CD4-positive, CD25-positive, alpha-beta regulatory T cell (primary cell): ENCODE results near the gene SCUBE1. TPM values are rescaled to one million over a fixed set of nuclear protein-coding genes. Genes with fewer than 3 reads are reported as not detected.
A peak's percentile ranks its signal among the peaks of the same experiment; 100 is the strongest.

ENCODE experiments used
- ATAC-seq, 2 donors: fragments of 150-1000 bp; cut with Tn5 transposase; one replicate each; pipeline ENCODE4 v1.10.0; 2021; ENCODE audit warnings: low read depth in 2 of 2, moderate number of reproducible peaks in 2 of 2, moderate library complexity in 1 of 2
- DNase-seq, 3 donors: peaks; one replicate each; pipeline versions ENCODE4 v3.0.0 to v3.0.0-alpha.2; 2012 to 2022; ENCODE audit warnings: mixed read lengths in 1 of 3
- H3K27ac ChIP-seq: one replicate; pipeline ENCODE4 v1.7.0; 2013; ENCODE audit warnings: mild to moderate bottlenecking, low read length; ENCODE audit not compliant: insufficient read depth, poor library complexity, severe bottlenecking
- H3K27me3 ChIP-seq: one replicate; pipeline ENCODE4 v1.7.0; 2013; ENCODE audit warnings: low read length; ENCODE audit not compliant: control insufficient read depth, insufficient read depth
- H3K36me3 ChIP-seq: one replicate; pipeline ENCODE4 v1.7.0; 2013; ENCODE audit warnings: mild to moderate bottlenecking, low read length, moderate library complexity; ENCODE audit not compliant: control insufficient read depth, insufficient read depth
- H3K4me1 ChIP-seq: 2 replicates; pipeline ENCODE4 v1.7.0; 2013; ENCODE audit warnings: mild to moderate bottlenecking, low read length; ENCODE audit not compliant: insufficient read depth, control insufficient read depth, poor library complexity, severe bottlenecking
- H3K4me3 ChIP-seq: one replicate; pipeline ENCODE4 v1.7.0; 2013; ENCODE audit warnings: low read depth, mild to moderate bottlenecking, low read length, moderate library complexity
- H3K9me3 ChIP-seq, 2 experiments: 1 replicate in 1 of 2; 2 replicates in 1 of 2; pipeline ENCODE4 v1.7.0; 2013; ENCODE audit warnings: low read length in 2 of 2, mild to moderate bottlenecking in 1 of 2, moderate library complexity in 1 of 2; ENCODE audit not compliant: control insufficient read depth in 2 of 2
- H3K27ac Mint-ChIP-seq, 3 donors: one replicate each; pipeline ENCODE4 v1.8.0; 2020 to 2022; ENCODE audit warnings: mild to moderate bottlenecking in 3 of 3, mixed read lengths in 3 of 3, moderate library complexity in 2 of 3
- H3K27me3 Mint-ChIP-seq: one replicate; pipeline ENCODE4 v1.8.0; 2022; ENCODE audit warnings: mild to moderate bottlenecking, mixed read lengths
- H3K36me3 Mint-ChIP-seq: one replicate; pipeline ENCODE4 v1.8.0; 2020; ENCODE audit warnings: mixed read lengths
- H3K4me1 Mint-ChIP-seq, 4 donors: one replicate each; pipeline ENCODE4 v1.8.0; 2020 to 2022; ENCODE audit warnings: mixed read lengths in 4 of 4, mild to moderate bottlenecking in 1 of 4
- H3K4me3 Mint-ChIP-seq, 4 donors: one replicate each; pipeline ENCODE4 v1.8.0; 2020 to 2022; ENCODE audit warnings: mild to moderate bottlenecking in 4 of 4, mixed read lengths in 4 of 4, moderate library complexity in 3 of 4
- H3K9me3 Mint-ChIP-seq, 7 donors: one replicate each; pipeline ENCODE4 v1.8.0; 2020 to 2022; ENCODE audit warnings: mixed read lengths in 7 of 7, mild to moderate bottlenecking in 3 of 7, moderate library complexity in 2 of 7
- polyA plus RNA-seq, 4 donors: library from polyadenylated mRNA; unstranded; fragments of 300-500 nt; fragmentation: Illumina TruSeq; gene quantifications; one replicate each; pipeline ENCODE4 v1.2.3, GENCODE V29; 2021
- total RNA-seq: library from RNA; stranded (reverse); gene quantifications from one replicate; pipeline ENCODE4 v1.2.3, GENCODE V29; 2022

The SCUBE1 gene
- total and polyA plus RNA-seq, 5 donors from 2014 or later = 0.74 TPM; not detected in 4

DNA sequence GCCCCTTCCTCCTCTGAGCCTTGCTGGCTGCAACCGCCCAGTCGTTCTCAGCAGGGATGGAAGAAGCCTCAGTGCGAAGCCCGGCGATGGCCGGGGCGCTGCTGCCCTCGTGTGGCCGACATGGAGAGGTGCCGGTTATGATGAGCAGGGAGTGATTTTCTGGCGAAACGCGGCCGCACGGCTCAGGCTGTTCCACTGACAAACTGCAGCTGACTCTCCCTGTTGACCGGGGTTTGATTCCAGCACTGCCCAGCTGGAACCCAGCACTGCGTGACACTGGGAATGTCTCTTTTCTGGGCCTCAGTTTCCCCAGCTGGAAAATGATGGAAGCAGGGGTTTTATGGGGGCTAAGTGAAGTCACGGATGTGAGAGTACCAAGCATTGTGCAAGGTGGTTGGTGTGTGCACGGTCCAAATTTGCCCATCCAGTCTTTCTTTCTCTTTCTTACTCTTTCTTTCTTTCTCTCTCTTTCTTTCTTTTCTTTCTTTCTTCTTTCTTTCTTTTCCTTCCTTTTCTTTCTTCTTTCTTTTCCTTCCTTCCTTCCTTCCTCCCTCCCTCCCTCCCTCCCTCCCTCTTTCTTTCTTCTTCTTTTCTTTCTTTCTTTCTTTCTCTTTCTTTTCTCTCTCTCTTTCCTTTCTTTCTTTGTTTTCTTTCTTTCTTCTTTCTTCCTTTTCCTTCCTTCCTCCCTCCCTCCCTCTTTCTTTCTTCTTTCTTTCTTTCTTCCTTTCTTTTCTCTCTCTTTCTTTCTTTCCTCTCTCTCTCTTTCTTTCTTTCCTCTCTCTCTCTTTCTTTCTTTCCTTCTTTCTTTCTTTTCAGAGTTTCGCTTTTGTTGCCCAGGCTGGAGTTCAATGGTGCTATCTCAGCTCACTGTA lies 42.8 kb upstream of the SCUBE1 start:
- peak; percentile 77 to 91 for ATAC-seq
- no peaks in the 10 kb centered on the region for H3K36me3 Mint-ChIP-seq

GRCh38 chr22:43384863-43385262 lies 41.7 kb upstream of the SCUBE1 start:
- H3K27ac ChIP-seq = no peak overlapping the region
- peaks cover 6% of the 10 kb centered on the region for H3K4me1 ChIP-seq
- no peak for ATAC-seq
- no peaks in the 10 kb centered on the region for H3K27me3 ChIP-seq
- Mint-ChIP-seq H3K4me1 (peaks cover 2 to 22% (median 12%) of the 10 kb centered on the region in 4 donors), H3K27me3 (peaks cover 48% of the 10 kb centered on the region), H3K27ac (no peak overlapping the region), H3K9me3 (no peaks in the 10 kb centered on the region), H3K36me3 (no peaks in the 10 kb centered on the region), H3K4me3 (no peak overlapping the region)
- no peak overlapping the region for H3K4me3 ChIP-seq
- no peaks in the 10 kb centered on the region for H3K9me3 ChIP-seq
- no peak for DNase-seq
- no peaks in the 10 kb centered on the region for H3K36me3 ChIP-seq

More for the DNA sequence above, 42.8 kb upstream of the SCUBE1 start:
- peak overlapping the region in 1 of 4 donors; percentile 26 for H3K4me3 Mint-ChIP-seq
- H3K4me1 Mint-ChIP-seq = peaks cover 2 to 17% (median 10%) of the 10 kb centered on the region in 4 donors
- no peak overlapping the region for H3K27ac ChIP-seq
- no peaks in the 10 kb centered on the region for H3K36me3 ChIP-seq
- H3K4me3 ChIP-seq = peak overlapping the region; percentile 31
- peak; percentile 33 to 69 (median 66) for DNase-seq
- no peaks in the 10 kb centered on the region for H3K9me3 Mint-ChIP-seq
- H3K27me3 ChIP-seq = no peaks in the 10 kb centered on the region
- no peaks in the 10 kb centered on the region for H3K9me3 ChIP-seq
- H3K27ac Mint-ChIP-seq = peak overlapping the region in 1 of 3 donors; percentile 20
- peaks cover 6% of the 10 kb centered on the region for H3K4me1 ChIP-seq
- peaks cover 36% of the 10 kb centered on the region for H3K27me3 Mint-ChIP-seq

- no peaks in the 10 kb centered on the region for H3K9me3 ChIP-seq
- H3K27me3 Mint-ChIP-seq = peaks cover 63% of the 10 kb centered on the region
- no peak overlapping the region for H3K27ac ChIP-seq
- no peak overlapping the region for H3K4me3 ChIP-seq
- DNase-seq (peak in 2 of 3 donors; percentile 7 to 20), ATAC-seq (peak; percentile 32 to 43)
- no peaks in the 10 kb centered on the region for H3K36me3 ChIP-seq
- H3K4me1 Mint-ChIP-seq = peaks cover 6 to 29% (median 18%) of the 10 kb centered on the region in 4 donors
- H3K36me3 Mint-ChIP-seq = peaks cover under 1% of the 10 kb centered on the region
- no peak overlapping the region for H3K4me3 Mint-ChIP-seq
- peaks cover 2% of the 10 kb centered on the region for H3K27me3 ChIP-seq
- peak overlapping the region in 1 of 3 donors; percentile 16 for H3K27ac Mint-ChIP-seq
- H3K9me3 Mint-ChIP-seq = peaks cover 0 to 2% (median 0%) of the 10 kb centered on the region in 7 donors
- H3K4me1 ChIP-seq = peaks cover 8% of the 10 kb centered on the region
These were observed 38.5 kb upstream of the SCUBE1 start for GRCh38 chr22:43381693-43382092.

GRCh38 chr22:43377896-43378704 lies 34.9 kb upstream of the SCUBE1 start:
- Histone ChIP-seq H3K36me3 (no peaks in the 10 kb centered on the region), H3K27me3 (peaks cover 4% of the 10 kb centered on the region), H3K27ac (no peak overlapping the region), H3K9me3 (no peaks in the 10 kb centered on the region), H3K4me3 (no peak overlapping the region), H3K4me1 (peaks cover 3% of the 10 kb centered on the region)
- peaks cover 5 to 29% (median 19%) of the 10 kb centered on the region in 4 donors for H3K4me1 Mint-ChIP-seq
- DNase-seq (peak in 1 of 3 donors; percentile 25), ATAC-seq (peak in 1 of 2 donors; percentile 22)
- peaks cover 2% of the 10 kb centered on the region for H3K36me3 Mint-ChIP-seq
- H3K27ac Mint-ChIP-seq = no peak overlapping the region
- H3K9me3 Mint-ChIP-seq = peaks cover 0 to 6% (median 3%) of the 10 kb centered on the region in 7 donors
- H3K27me3 Mint-ChIP-seq = peaks cover 57% of the 10 kb centered on the region
- H3K4me3 Mint-ChIP-seq = peak overlapping the region in 2 of 4 donors; percentile 20 to 73

DNA sequence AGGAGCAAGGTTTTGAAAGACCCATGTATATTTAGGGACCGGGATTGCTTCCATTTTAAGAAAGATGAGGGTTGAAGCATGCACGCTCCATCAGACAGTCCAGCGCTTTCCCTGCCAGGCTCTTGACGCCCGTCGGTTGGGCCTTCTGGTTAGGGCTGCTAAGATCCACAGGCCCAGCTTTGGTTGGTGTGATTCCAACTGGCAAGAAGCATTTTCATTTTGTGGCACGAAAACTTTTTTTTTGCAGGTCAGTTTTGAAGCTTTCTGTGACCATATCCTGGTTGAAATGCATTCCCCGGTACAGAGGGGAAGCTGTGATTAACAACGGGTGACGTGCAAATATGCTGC lies 34.4 kb upstream of the SCUBE1 start:
- no peak overlapping the region for H3K27ac Mint-ChIP-seq
- no peak overlapping the region for H3K4me3 Mint-ChIP-seq
- Histone ChIP-seq H3K27ac (no peak overlapping the region), H3K4me1 (peaks cover 3% of the 10 kb centered on the region), H3K4me3 (no peak overlapping the region), H3K9me3 (no peaks in the 10 kb centered on the region), H3K36me3 (no peaks in the 10 kb centered on the region), H3K27me3 (peaks cover 4% of the 10 kb centered on the region)
- peaks cover 57% of the 10 kb centered on the region for H3K27me3 Mint-ChIP-seq
- DNase-seq (no peak), ATAC-seq (no peak)
- peaks cover 5 to 29% (median 19%) of the 10 kb centered on the region in 4 donors for H3K4me1 Mint-ChIP-seq
- H3K9me3 Mint-ChIP-seq = peaks cover 0 to 8% (median 4%) of the 10 kb centered on the region in 7 donors
- peaks cover 2% of the 10 kb centered on the region for H3K36me3 Mint-ChIP-seq

DNA sequence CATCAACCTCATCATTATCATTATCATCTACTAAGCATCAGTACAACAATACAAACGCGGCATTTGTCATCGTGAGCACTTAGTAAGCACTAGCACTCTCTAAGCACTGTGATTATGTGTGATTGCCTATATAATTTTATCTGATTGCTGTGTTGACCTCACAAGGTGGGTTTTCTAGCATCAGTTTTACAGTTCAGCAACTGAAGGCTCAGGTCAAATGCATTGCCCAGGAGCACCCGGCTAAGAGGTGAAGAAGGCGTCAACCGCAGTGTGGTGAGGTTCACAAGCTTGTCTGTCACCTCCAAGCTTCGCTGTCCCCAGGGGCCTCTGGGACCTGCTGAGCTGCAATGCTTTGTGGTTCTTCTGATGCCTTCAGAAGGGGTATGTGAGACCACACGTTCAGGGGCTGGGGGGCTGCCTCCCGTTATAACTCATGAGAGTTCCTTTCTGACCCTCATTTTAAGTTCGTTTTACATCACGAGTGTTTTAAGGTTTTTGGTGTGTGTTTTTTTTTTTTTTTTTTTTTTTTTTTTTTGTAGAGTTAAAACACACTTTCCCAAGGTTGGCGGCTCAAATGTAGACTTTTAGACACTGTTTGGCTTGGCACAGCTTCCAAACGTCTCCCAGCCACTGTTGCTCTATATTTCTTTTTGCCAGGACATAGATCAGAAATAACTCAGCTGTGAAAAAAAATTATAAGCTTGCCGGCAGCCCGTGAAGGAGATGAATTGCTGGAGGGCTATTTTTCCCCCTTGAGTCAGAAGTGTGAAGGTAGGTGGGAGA lies 33.8 kb upstream of the SCUBE1 start:
- Histone ChIP-seq H3K27me3 (peaks cover 4% of the 10 kb centered on the region), H3K27ac (no peak overlapping the region), H3K4me3 (no peak overlapping the region), H3K36me3 (no peaks in the 10 kb centered on the region), H3K9me3 (no peaks in the 10 kb centered on the region), H3K4me1 (peaks cover 3% of the 10 kb centered on the region)
- Mint-ChIP-seq H3K4me1 (peaks cover 5 to 25% (median 15%) of the 10 kb centered on the region in 4 donors), H3K27me3 (peaks cover 56% of the 10 kb centered on the region), H3K27ac (no peak overlapping the region), H3K9me3 (peaks cover 0 to 8% (median 4%) of the 10 kb centered on the region in 7 donors), H3K36me3 (peaks cover 2% of the 10 kb centered on the region), H3K4me3 (no peak overlapping the region)
- DNase-seq (no peak), ATAC-seq (peak in 1 of 2 donors; percentile 28)

DNA sequence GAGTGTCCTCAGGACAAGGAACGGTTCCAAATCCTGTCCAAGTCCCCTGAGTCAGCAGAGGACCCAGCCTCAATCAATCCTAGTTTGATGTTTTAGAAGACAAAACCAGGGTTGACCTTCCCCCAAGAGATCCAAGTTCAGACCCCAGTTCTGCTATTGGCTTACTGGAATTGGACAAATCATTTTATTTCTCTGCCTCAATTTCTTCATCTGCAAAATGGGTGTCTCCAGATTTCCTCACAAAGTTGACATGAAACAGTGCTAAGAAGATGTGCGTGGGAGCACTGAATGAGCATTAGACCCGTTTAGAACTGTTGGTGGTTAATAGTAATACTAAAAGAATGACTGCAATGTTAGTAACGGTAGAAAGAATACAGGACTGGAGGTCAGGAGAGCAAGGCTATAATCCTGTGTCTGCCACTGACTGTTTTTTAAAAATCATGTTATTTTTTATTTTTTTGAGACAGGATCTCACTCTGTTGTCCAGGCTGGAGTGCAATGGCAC lies 32.8 kb upstream of the SCUBE1 start:
- H3K27ac ChIP-seq = no peak overlapping the region
- Mint-ChIP-seq H3K27me3 (peaks cover 59% of the 10 kb centered on the region), H3K9me3 (peaks cover 0 to 8% (median 4%) of the 10 kb centered on the region in 7 donors), H3K36me3 (peaks cover 2% of the 10 kb centered on the region), H3K4me3 (no peak overlapping the region), H3K27ac (no peak overlapping the region), H3K4me1 (peaks cover 3 to 16% (median 10%) of the 10 kb centered on the region in 4 donors)
- DNase-seq (no peak), ATAC-seq (no peak)
- H3K4me1 ChIP-seq = peaks cover 3% of the 10 kb centered on the region
- H3K9me3 ChIP-seq = no peaks in the 10 kb centered on the region
- peaks cover 6% of the 10 kb centered on the region for H3K27me3 ChIP-seq
- no peaks in the 10 kb centered on the region for H3K36me3 ChIP-seq
- H3K4me3 ChIP-seq = no peak overlapping the region
